HG03558 (cell line): ENCODE results near the gene KRTAP2-2.

Experiments used
- ATAC-seq: cut with Tn5 transposase; IDR thresholded peaks from one replicate; pipeline ENCODE4 v1.9.1; 2021; ENCODE audit warnings: moderate number of reproducible peaks; ENCODE audit not compliant: unreplicated experiment; ENCODE audit errors: extremely low read depth

KRTAP2-2 gene

DNA sequence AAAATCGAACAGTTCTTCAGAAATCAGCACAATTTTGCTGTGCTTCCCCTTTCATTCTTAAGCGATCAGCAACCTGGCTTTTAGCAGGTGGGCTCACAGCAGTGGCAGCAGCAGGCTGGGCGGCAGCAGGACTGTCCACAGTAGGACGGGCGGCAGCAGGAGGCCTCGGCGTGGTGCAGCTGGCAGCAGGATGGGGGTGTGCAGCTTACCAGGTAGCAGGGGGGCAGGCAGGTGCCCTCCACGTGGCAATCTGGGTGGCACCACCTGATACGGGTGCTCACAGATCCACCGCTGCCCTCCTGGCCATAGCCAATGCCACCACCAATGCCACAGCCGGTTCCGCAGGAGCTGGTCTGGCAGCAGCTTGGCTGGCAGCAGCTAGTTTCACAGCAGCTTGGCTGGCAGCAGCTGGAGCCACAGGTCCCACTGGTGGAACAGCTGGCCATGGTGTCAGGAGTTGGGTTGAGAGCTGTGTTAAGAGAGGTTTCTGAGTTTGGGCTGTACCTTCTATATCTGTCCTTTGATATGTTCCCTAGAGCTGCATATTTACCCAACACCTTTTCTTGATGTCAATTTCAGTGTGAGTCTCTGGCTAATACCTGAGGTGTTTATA lies 25.3 kb downstream of the KRTAP2-2 start, which contains the start of gene KRTAP1-4:
Gene KRTAP1-4 (minus strand): TSS at position 563 of the 613 bp plus-strand sequence. CDS start 117 bp downstream, at position 446.
- ATAC-seq = no peak

DNA sequence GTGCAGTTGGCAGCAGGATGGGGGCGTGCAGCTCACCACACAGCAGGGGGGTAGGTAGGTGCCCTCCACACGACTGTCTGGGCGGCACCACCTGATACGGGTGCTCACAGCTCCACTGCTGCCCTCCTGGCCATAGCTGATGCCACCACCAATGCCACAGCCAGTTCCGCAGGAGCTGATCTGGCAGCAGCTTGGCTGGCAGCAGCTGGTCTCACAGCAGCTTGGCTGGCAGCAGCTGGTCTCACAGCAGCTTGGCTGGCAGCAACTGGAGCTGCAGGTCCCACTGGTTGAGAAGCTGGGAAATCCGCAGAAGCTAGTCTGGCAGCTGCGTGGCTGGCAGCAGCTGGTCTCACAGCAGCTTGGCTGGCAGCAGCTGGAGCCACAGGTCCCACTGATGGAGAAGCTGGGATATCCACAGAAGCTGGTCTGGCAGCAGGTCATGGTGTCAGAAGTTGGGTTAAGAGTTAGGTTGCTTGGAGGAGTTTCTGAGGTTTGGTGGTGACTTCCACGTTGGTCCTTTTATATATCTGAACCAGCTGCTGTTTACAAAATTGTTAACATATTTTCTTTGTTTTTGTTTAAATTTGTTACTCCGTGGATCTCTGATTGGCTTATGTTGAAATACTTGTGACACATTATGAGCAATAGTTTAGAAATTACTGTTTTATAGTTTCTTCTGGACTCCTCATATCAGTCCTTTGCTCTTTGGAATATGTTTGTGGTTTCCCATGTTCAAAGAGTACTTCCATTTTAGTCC lies 28.1 kb downstream of the KRTAP2-2 start, which contains the start of gene KRTAP1-5:
Gene KRTAP1-5 (minus strand): TSS at position 494 of the 757 bp plus-strand sequence. CDS start 53 bp downstream, at position 441.
- ATAC-seq = no peak

DNA sequence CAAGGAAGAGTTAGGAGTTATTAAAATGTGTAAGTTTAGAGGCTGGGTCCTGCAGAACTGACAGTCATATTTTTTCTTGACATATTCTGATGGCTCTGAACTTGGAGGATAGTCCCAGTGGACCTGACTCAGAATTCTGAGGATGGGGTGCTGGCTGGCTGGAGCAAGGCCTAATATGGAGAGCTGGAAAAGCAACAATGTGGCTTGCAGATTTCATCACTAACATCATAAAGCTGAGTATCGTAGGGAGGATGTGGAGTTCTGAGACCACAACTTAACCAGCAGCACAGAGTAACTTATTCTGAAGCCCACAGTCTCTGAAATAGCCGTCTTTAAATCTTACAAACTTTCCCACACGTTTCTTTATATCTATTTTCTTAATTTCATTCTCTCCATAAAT lies 30.3 kb downstream of the KRTAP2-2 start:
- ATAC-seq = no peak

- ATAC-seq = no peak
Observed at GRCh38 chr17:41020336-41020735, 34.7 kb downstream of the KRTAP2-2 start.

GRCh38 chr17:41019415-41019814 lies 35.6 kb downstream of the KRTAP2-2 start:
- no peak for ATAC-seq

DNA sequence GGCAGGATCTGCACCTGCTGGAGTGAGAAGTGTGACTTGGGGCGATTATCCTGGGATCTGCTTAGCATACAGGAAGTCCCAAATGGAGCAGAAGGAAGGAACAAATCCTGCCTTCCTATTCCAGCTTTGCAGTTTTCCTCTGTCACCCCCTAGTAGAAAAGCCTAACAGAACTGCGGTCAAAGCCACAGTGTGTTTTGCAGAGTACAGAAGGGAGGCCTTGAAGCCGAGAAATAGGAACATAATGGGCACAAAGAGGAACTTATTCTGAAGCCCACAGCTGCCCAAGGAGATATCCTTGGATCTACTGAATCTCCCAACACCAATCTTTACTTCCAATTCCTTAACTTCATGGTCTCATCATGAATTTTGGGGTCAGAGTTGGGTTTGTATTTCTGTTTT lies 36.5 kb downstream of the KRTAP2-2 start:
- ATAC-seq = no peak

DNA sequence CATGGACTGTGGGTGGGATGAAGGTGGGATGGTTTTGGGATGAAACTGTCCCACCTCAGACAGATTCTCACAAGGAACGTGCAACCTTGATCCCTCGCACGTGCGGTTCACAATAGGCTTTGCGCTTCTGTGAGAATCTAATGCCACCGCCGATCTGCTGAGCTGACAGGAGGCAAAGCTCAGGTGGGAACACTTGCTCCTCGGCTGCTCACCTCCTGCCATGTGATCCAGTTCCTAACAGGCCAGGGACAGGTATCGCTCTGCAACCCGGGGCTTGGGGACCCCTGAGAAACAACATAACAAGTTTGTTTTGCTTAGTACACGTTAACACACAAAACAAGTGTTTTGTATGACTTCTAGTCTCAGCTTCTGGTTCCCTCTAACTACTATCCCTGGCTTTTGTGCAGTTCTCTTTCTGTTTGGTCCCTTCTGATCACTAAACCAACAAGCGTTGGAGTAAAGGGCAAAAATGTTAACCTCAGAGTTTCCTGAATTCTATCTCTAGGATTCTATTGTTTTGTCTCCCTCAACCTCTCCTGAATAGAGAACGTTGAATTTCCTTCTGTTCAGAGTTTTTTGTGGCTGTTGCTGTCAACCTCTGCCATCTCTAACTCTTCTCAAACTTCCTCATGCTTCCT lies 38.3 kb downstream of the KRTAP2-2 start:
- ATAC-seq = no peak

- no peak for ATAC-seq
Observed at GRCh38 chr17:41015454-41015853, 39.6 kb downstream of the KRTAP2-2 start.

DNA sequence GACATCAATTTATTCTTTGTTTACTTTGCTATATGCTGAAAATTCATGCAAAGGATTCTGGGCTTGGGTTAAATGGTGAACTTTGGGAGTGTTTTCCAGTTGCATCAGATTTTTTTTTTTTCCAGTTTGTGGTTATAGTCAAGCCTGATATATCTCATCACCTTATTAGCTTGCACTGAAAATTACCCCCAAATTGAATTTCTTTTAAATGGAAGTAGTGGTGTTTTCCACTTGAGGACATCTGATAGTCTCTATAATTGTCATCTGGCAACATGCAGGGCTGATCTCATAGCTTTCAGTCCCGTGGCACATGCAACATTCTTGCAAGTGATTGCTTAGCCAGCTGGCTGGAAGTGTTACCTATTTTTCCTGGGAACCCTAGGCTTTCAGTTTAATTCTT lies 41.4 kb downstream of the KRTAP2-2 start:
- no peak for ATAC-seq

- ATAC-seq = no peak
Observed at GRCh38 chr17:41013181-41013580, 41.8 kb downstream of the KRTAP2-2 start.

- ATAC-seq = no peak
Observed at GRCh38 chr17:41012326-41013120, 42.5 kb downstream of the KRTAP2-2 start.

GRCh38 chr17:41010441-41010840 lies 44.6 kb downstream of the KRTAP2-2 start:
- no peak for ATAC-seq

- no peak for ATAC-seq
Observed at GRCh38 chr17:41009936-41010335, 45.1 kb downstream of the KRTAP2-2 start.

DNA sequence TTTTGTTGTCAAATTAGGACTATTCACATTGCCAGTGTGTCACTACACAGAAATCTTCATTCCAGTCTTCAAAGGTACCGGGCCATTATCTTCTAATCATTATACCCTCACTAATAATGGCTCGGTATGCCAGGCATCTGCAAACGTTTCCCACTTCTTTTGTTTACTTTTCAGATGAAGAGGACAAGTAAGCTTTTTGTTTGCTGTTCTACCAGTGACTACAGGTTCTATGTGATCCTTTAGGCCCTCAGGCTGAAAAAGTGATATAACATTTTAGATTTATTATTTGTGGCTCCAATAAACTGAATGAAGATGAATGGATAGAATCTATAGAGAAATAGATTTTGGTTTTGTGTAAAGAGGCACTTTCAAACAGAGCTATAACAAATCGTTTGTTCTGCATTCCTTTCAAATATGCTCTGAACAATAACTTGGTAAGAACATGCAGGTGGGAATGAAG lies 45.7 kb downstream of the KRTAP2-2 start:
- no peak for ATAC-seq

- no peak for ATAC-seq
Observed at GRCh38 chr17:41008811-41009210, 46.2 kb downstream of the KRTAP2-2 start, which contains the start of gene KRTAP3-1. Gene KRTAP3-1 (minus strand): TSS chr17:41009128. CDS start chr17:41009074, 54 bp downstream.
